ENCODE results near the gene INMT.

INMT gene

GRCh38 chr7:30770845-30771173 is 18.9 kb downstream of the INMT start:
- DNase-seq (ENCODE audit: extremely low read depth, low read depth): no peak
- H3K4me3 ChIP-seq (replicated peaks; ENCODE audit: low read depth, low read length): peak overlapping the region; percentile 68
- no peak for TF ChIP-seq CTCF (IDR thresholded peaks at IDR 0.05; ENCODE audit: low read depth, low read length, missing control alignments)

- H3K4me3 ChIP-seq (replicated peaks; ENCODE audit: low read depth, low read length): peak within 1 kb of the TSS; percentile 68
- no peak for DNase-seq (ENCODE audit: extremely low read depth, low read depth)
- no peak for TF ChIP-seq CTCF (IDR thresholded peaks at IDR 0.05; ENCODE audit: low read depth, low read length, missing control alignments)
Measured at GRCh38 chr7:30771174-30771879, 19.4 kb downstream of the INMT start, which contains the start of gene MINDY4. Gene MINDY4, plus strand, starts transcription at chr7:30771417. Its CDS starts 77 bp downstream, at chr7:30771494.

GRCh38 chr7:30771880-30772425 is 20.0 kb downstream of the INMT start:
- DNase-seq (ENCODE audit: extremely low read depth, low read depth): no peak
- TF ChIP-seq CTCF (IDR thresholded peaks at IDR 0.05; ENCODE audit: low read depth, low read length, missing control alignments): no peak
- peak overlapping the region; percentile 68 for H3K4me3 ChIP-seq (replicated peaks; ENCODE audit: low read depth, low read length)

- no peak for TF ChIP-seq CTCF (IDR thresholded peaks at IDR 0.05; ENCODE audit: low read depth, low read length, missing control alignments)
- no peak for DNase-seq (ENCODE audit: extremely low read depth, low read depth)
- peak overlapping the region; percentile 68; the same call in 1 of the 2 replicates for H3K4me3 ChIP-seq (replicated peaks; ENCODE audit: low read depth, low read length)
Measured at GRCh38 chr7:30772984-30773383, 21.0 kb downstream of the INMT start.

- TF ChIP-seq CTCF (IDR thresholded peaks at IDR 0.05; ENCODE audit: low read depth, low read length, missing control alignments): no peak
- DNase-seq (ENCODE audit: extremely low read depth, low read depth): no peak
Measured at GRCh38 chr7:30775992-30776391, 24.1 kb downstream of the INMT start.

GRCh38 chr7:30776971-30777370 is 25.0 kb downstream of the INMT start:
- DNase-seq (ENCODE audit: extremely low read depth, low read depth): no peak
- no peak for TF ChIP-seq CTCF (IDR thresholded peaks at IDR 0.05; ENCODE audit: low read depth, low read length, missing control alignments)
- H3K4me3 ChIP-seq (replicated peaks; ENCODE audit: low read depth, low read length): no peak overlapping the region

More at GRCh38 chr7:30775992-30776391, 24.1 kb downstream of the INMT start:
- no peak overlapping the region for H3K4me3 ChIP-seq (replicated peaks; ENCODE audit: low read depth, low read length)
